Fibroblast of pulmonary artery (primary cell): Measurements from ENCODE around the gene CCDC9.

ENCODE experiments used
- DNase-seq: peaks from one replicate; pipeline ENCODE4 v3.0.0-alpha.2; 2010; ENCODE audit warnings: low read depth
- H3K4me3 ChIP-seq: replicated peaks from 2 replicates; pipeline ENCODE4 v1.5.1; 2011; ENCODE audit warnings: low read depth, mild to moderate bottlenecking, control low read depth, low read length, moderate library complexity
- CTCF ChIP-seq: IDR thresholded peaks from 2 replicates; pipeline ENCODE4 v1.5.1; 2011; ENCODE audit warnings: mild to moderate bottlenecking, control low read depth, low read length, inconsistent platforms; ENCODE audit errors: missing control alignments

CCDC9 gene

GRCh38 chr19:47255879-47256692 lies at the start of gene CCDC9:
CCDC9 (plus strand) TSS chr19:47256525; CDS start chr19:47258401, 1,876 bp downstream.
- H3K4me3 ChIP-seq, result peak within 1 kb of the TSS; percentile 72
- peak; percentile 97 for DNase-seq
- TF ChIP-seq CTCF, result no peak

- DNase-seq, result no peak
- no peak for TF ChIP-seq CTCF
- no peak overlapping the region for H3K4me3 ChIP-seq
Measured at GRCh38 chr19:47209319-47210179, 46.8 kb upstream of the CCDC9 start.

GRCh38 chr19:47210180-47210490 lies 46.2 kb upstream of the CCDC9 start:
- TF ChIP-seq CTCF, result no peak
- H3K4me3 ChIP-seq, result no peak overlapping the region
- no peak for DNase-seq

GRCh38 chr19:47210689-47211316 lies 45.5 kb upstream of the CCDC9 start:
- peak; percentile 88 for DNase-seq
- H3K4me3 ChIP-seq, result no peak overlapping the region
- peak; percentile 83 for TF ChIP-seq CTCF

- H3K4me3 ChIP-seq, result no peak overlapping the region
- no peak for TF ChIP-seq CTCF
- no peak for DNase-seq
Measured at GRCh38 chr19:47215581-47215980, 40.7 kb upstream of the CCDC9 start.

GRCh38 chr19:47221080-47221841 lies 35.1 kb upstream of the CCDC9 start:
- H3K4me3 ChIP-seq, result no peak overlapping the region
- DNase-seq, result no peak
- TF ChIP-seq CTCF, result no peak
